ENCODE measurements around the gene ANGPT4.

GRCh38 chr20:940926-941325 is 24.8 kb upstream of the ANGPT4 start:
- TF ChIP-seq CTCF (IDR thresholded peaks at IDR 0.05) (no peak), POLR2AphosphoS5 (IDR thresholded peaks at IDR 0.05) (no peak), POLR2A (IDR thresholded peaks at IDR 0.05) (no peak)

Measured in transverse colon (tissue), 4 donors.